Fibroblast of mammary gland (primary cell): Measurements from ENCODE around the gene CD300LD.
"Not testable (repeated sequence)": the region's sequence is repeated elsewhere in the genome, so short reads cannot be mapped to it uniquely, and the experiment has no call there.

Experiments
- DNase-seq: peaks from one replicate; pipeline ENCODE4 v3.0.0-alpha.2; 2010; ENCODE audit warnings: low read depth
- H3K4me3 ChIP-seq: 2 replicates; pipeline ENCODE4 v1.5.1; 2011; ENCODE audit warnings: low read depth, mild to moderate bottlenecking, low read length, moderate library complexity; ENCODE audit not compliant: control insufficient read depth
- CTCF ChIP-seq: conservative IDR thresholded peaks from 2 replicates; pipeline ENCODE4 v1.5.1; 2011; ENCODE audit warnings: low read depth, low read length, inconsistent platforms; ENCODE audit not compliant: control insufficient read depth, insufficient read depth

The CD300LD gene

DNA sequence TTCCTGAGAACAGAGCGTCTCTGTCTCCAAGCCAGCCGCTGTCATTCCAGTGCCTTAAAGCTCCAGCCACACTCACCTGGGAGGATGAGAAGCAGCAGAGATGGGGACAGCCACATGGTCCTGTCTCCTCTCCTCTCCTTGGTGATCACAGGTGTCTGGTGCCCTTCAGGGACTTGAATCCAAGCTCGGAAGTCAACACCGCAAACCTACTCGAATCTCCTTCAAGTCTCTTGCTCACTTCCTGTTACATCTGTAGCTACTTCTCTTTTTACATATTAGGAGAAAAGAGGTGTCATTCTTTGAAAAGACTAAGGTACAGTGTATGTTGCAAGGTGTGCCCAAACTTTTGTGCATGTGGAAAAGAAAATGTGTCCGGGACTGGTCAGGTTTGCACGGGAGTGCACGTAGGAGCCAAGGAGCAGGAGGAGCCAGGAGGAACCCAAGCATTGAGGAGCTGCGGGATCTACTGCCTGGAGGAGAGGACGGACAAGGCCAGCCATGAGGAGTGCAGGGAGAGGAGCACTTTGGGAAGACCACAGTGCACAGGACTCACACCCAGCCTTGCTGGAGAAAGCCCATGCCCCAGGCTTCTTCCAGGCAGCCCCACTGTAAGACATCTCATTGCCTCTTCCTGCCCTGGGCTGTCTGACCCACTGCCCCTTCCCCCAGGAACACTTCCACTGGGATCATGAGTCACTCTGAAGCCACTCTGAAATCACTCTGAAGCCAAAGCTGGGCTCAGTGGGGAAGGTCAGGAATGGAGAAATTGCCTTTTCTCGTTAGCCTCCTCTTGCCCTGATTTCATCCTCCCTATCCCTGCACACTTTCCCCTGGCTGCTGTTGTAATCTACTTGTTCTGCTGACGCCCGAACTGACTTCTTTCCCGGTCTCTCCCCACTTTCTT lies at the start of gene CD300LD:
Gene CD300LD, minus strand, starts transcription at position 197 of the 904 bp plus-strand sequence. Its CDS starts 81 bp downstream, at position 116.
- TF ChIP-seq CTCF, result no peak
- H3K4me3 ChIP-seq, result no peak within 1 kb of the TSS
- DNase-seq, result peak; percentile 60

DNA sequence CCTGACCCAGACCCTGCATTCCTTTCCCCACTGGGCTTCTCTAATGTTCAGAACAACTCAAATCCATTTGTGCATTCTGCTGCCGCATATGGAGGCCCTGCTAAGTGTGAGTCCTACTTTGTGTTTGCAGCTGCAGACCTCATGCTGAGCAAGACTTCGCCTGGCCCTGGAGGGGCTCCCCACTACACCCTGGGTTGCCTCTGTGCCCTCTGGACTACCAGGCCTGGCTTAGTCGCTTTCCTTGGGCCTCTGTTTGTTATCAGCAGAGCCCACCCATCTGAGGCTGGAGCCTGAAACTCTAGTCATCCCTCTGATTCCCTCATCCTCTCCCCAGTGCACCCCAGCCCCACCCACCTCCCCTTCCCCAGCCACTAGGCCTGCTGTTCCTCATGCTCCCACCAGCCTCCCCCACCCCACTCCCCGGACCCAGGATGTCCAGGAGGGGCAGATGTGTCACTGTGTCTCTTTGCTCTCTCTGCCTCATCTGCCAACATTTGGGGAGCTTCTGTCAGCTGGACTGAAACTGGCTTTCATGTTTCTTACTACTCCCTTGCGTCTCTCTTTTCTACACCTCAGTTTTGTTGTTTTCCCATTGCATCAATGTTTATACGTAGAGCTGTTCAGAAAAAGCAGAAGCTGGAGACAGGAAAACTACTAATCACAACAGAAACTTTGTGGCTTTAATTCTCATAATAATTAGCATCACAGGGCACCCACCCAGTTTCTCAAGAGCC lies 49.3 kb upstream of the CD300LD start:
- no peak for DNase-seq
- no peak for TF ChIP-seq CTCF
- no peak overlapping the region for H3K4me3 ChIP-seq

- H3K4me3 ChIP-seq, result no peak overlapping the region
- TF ChIP-seq CTCF, result no peak
- no peak for DNase-seq
These were observed 47.6 kb upstream of the CD300LD start for GRCh38 chr17:74639704-74640151.

GRCh38 chr17:74637926-74638325 lies 45.8 kb upstream of the CD300LD start:
- no peak for TF ChIP-seq CTCF
- H3K4me3 ChIP-seq, result no peak overlapping the region
- DNase-seq, result no peak

DNA sequence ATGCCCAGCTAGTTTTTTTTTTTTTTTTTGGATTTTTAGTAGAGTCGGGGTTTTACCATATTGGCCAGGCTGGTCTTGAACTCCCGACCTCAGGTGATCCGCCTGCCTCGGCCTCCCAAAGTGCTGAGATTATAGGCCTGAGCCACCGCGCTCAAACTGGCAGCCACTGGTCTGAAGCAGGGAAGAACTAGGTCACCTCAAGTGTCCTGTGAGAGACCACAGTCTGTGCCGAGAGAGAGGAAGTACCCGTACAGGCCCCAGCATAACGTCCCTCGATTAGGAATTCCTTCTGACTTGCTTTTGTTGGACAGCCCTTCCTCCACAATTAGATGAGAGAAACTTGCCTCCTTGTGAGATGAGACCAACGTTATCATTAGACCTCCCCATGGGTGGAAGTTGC lies 45.2 kb upstream of the CD300LD start:
- no peak for TF ChIP-seq CTCF
- no peak for DNase-seq
- no peak overlapping the region for H3K4me3 ChIP-seq

DNA sequence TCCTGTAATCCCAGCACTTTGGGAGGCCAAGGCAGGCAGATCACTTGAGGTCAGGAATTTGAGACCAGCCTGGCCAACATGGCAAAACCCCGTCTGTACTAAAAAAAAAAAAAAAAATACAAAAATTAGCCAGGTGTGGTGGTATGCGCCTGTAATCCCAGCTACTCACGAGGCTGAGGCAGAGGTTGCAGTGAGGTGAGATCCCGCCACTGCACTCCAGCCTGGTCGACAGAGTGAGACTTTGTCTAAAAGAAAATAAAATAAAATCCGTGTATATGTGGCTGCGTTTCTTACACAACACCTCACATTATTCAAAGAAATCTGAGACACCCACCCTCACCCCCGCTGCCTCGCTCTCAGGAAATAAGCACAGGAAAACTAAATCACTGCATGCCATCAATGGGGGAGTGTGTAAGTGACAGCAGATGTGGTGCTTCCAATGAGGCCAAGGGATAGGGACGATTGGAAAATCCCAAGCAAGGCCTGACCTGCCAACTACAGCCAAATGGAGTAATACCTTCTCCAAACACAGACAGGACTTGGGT lies 44.5 kb upstream of the CD300LD start:
- not testable (repeated sequence) for DNase-seq, H3K4me3 ChIP-seq

GRCh38 chr17:74635418-74635817 lies 43.3 kb upstream of the CD300LD start:
- DNase-seq, result no peak
- no peak for TF ChIP-seq CTCF
- no peak overlapping the region for H3K4me3 ChIP-seq
